GM19395 (cell line): Measurements from ENCODE around the gene S100A14.
"Not testable (repeated sequence)": the region's sequence is repeated elsewhere in the genome, so short reads cannot be mapped to it uniquely, and the experiment has no call there.

Source experiments
- ATAC-seq: cut with Tn5 transposase; IDR thresholded peaks from one replicate; pipeline ENCODE4 v1.9.1; 2021; ENCODE audit warnings: mild to moderate bottlenecking, moderate library complexity; ENCODE audit not compliant: unreplicated experiment

Gene S100A14

GRCh38 chr1:153640213-153640612 lies 24.1 kb upstream of the S100A14 start:
- not testable (repeated sequence) for ATAC-seq

- no peak for ATAC-seq
Measured at GRCh38 chr1:153639280-153639679, 23.2 kb upstream of the S100A14 start.

- ATAC-seq = no peak
Measured at GRCh38 chr1:153638261-153638660, 22.1 kb upstream of the S100A14 start.

- no peak for ATAC-seq
Measured at GRCh38 chr1:153636312-153636711, 20.2 kb upstream of the S100A14 start.

GRCh38 chr1:153635872-153636271 lies 19.7 kb upstream of the S100A14 start:
- no peak for ATAC-seq

- peak; percentile 91 for ATAC-seq
Measured at GRCh38 chr1:153633754-153634665, 17.9 kb upstream of the S100A14 start, which contains the start of gene CHTOP. Gene CHTOP, plus strand, starts transcription at chr1:153634066. Its CDS starts 2,523 bp downstream, at chr1:153636589.

- no peak for ATAC-seq
Measured at GRCh38 chr1:153633161-153633753, 17.1 kb upstream of the S100A14 start.

- no peak for ATAC-seq
Measured at GRCh38 chr1:153631047-153632022, 15.2 kb upstream of the S100A14 start.

- ATAC-seq = no peak
Measured at GRCh38 chr1:153630384-153630783, 14.3 kb upstream of the S100A14 start.

- ATAC-seq = no peak
Measured at GRCh38 chr1:153629971-153630370, 13.8 kb upstream of the S100A14 start.

- no peak for ATAC-seq
Measured at GRCh38 chr1:153629343-153629665, 13.2 kb upstream of the S100A14 start.

- no peak for ATAC-seq
Measured at GRCh38 chr1:153628638-153629342, 12.7 kb upstream of the S100A14 start.

GRCh38 chr1:153627715-153628626 lies 11.8 kb upstream of the S100A14 start, which contains the start of gene S100A1:
Gene S100A1, plus strand, starts transcription at chr1:153628434. Its CDS starts 2,088 bp downstream, at chr1:153630522.
- ATAC-seq = no peak

GRCh38 chr1:153626904-153627714 lies 11.0 kb upstream of the S100A14 start, which contains the start of gene S100A13:
Gene S100A13, minus strand, starts transcription at chr1:153627505. Its CDS starts 1,033 bp downstream, at chr1:153626472.
- ATAC-seq = no peak

- no peak for ATAC-seq
Measured at GRCh38 chr1:153626477-153626903, 10.4 kb upstream of the S100A14 start.

GRCh38 chr1:153624965-153625611 lies 9.0 kb upstream of the S100A14 start:
- ATAC-seq = no peak

- no peak for ATAC-seq
Measured at GRCh38 chr1:153623101-153623500, 7.0 kb upstream of the S100A14 start.

GRCh38 chr1:153619171-153619570 lies 3.0 kb upstream of the S100A14 start:
- no peak for ATAC-seq
